Endothelial cell of umbilical vein (primary cell): ENCODE data around the gene LYRM2.

Experiments
- CTCF ChIP-seq, 2 donors: IDR thresholded peaks; 1 replicate in 1 of 2; 2 replicates in 1 of 2; pipeline ENCODE4 v1.5.1; 2011; ENCODE audit warnings: low read length in 2 of 2, mild to moderate bottlenecking in 2 of 2, moderate library complexity in 2 of 2, control low read depth in 1 of 2, inconsistent platforms in 1 of 2, low read depth in 1 of 2; ENCODE audit not compliant: insufficient read depth in 1 of 2; ENCODE audit errors: extremely low read depth in 1 of 2
- POLR2AphosphoS5 ChIP-seq: IDR thresholded peaks from 2 replicates; pipeline ENCODE4 v1.6.1; 2012; ENCODE audit warnings: low read depth, mild to moderate bottlenecking, control low read depth, low read length, moderate library complexity; ENCODE audit not compliant: insufficient read depth

GRCh38 chr6:89660981-89661380, 22.4 kb upstream of the LYRM2 start:
- TF ChIP-seq CTCF (IDR thresholded peaks at IDR 0.05; ENCODE audit: extremely low read depth in 1 of 2, insufficient read depth in 1 of 2, low read depth in 1 of 2, low read length in 2 of 2) (no peak), POLR2AphosphoS5 (no peak)
